H9 (cell line): ENCODE results near the gene DDX28. TPM values are rescaled to one million over a fixed set of nuclear protein-coding genes. Genes with fewer than 3 reads are reported as not detected.

ENCODE experiments used
- DNase-seq: peaks from one replicate; pipeline ENCODE4 v3.0.0-alpha.2; 2017
- H2AFZ ChIP-seq: one replicate; pipeline ENCODE4 v1.6.1; 2013; ENCODE audit warnings: mild to moderate bottlenecking, low read length, control low read depth, moderate library complexity
- H2AK5ac ChIP-seq: 2 replicates; pipeline ENCODE4 v1.6.1; 2013; ENCODE audit warnings: low read length, control low read depth, mixed read lengths; ENCODE audit not compliant: insufficient read length
- H2BK120ac ChIP-seq: one replicate; pipeline ENCODE4 v1.6.1; 2013; ENCODE audit warnings: low read depth, mild to moderate bottlenecking, low read length, control low read depth, inconsistent platforms; ENCODE audit not compliant: poor library complexity, severe bottlenecking
- H2BK12ac ChIP-seq: 2 replicates; pipeline ENCODE4 v1.6.1; 2013; ENCODE audit warnings: low read length, control low read depth, mixed read lengths, low read depth; ENCODE audit not compliant: insufficient read length
- H2BK15ac ChIP-seq: 2 replicates; pipeline ENCODE4 v1.6.1; 2013; ENCODE audit warnings: low read depth, low read length, control low read depth
- H2BK20ac ChIP-seq: one replicate; pipeline ENCODE4 v1.6.1; 2013; ENCODE audit warnings: low read depth, mild to moderate bottlenecking, low read length, control low read depth, inconsistent platforms; ENCODE audit not compliant: poor library complexity, severe bottlenecking
- H2BK5ac ChIP-seq: 2 replicates; pipeline ENCODE4 v1.6.1; 2013; ENCODE audit warnings: low read length, control low read depth, mixed read lengths; ENCODE audit not compliant: insufficient read length
- H3K14ac ChIP-seq: 2 replicates; pipeline ENCODE4 v1.6.1; 2013; ENCODE audit warnings: low read length, control low read depth; ENCODE audit not compliant: insufficient read depth
- H3K18ac ChIP-seq: 2 replicates; pipeline ENCODE4 v1.6.1; 2013; ENCODE audit warnings: low read depth, mild to moderate bottlenecking, mixed read lengths, low read length, control low read depth; ENCODE audit not compliant: insufficient read length
- H3K23ac ChIP-seq: 2 replicates; pipeline ENCODE4 v1.6.1; 2013; ENCODE audit warnings: low read length, control low read depth, mixed read lengths, low read depth; ENCODE audit not compliant: insufficient read length
- H3K23me2 ChIP-seq: 2 replicates; pipeline ENCODE4 v1.6.1; 2013; ENCODE audit warnings: low read depth, mild to moderate bottlenecking, mixed read lengths, low read length, control low read depth; ENCODE audit not compliant: insufficient read length, poor library complexity, severe bottlenecking
- H3K27ac ChIP-seq: 2 replicates; pipeline ENCODE4 v1.5.1; 2013; ENCODE audit warnings: low read length, control low read depth, mixed read lengths, low read depth; ENCODE audit not compliant: insufficient read length
- H3K27me3 ChIP-seq: 2 replicates; pipeline ENCODE4 v1.6.1; 2013; ENCODE audit warnings: low read length, control low read depth, inconsistent platforms; ENCODE audit not compliant: insufficient read depth
- H3K4ac ChIP-seq: 2 replicates; pipeline ENCODE4 v1.6.1; 2013; ENCODE audit warnings: low read depth, mild to moderate bottlenecking, control low read depth, inconsistent platforms, low read length, moderate library complexity
- H3K4me1 ChIP-seq: 2 replicates; pipeline ENCODE4 v1.6.1; 2013; ENCODE audit warnings: low read length, control low read depth, inconsistent platforms; ENCODE audit not compliant: insufficient read depth
- H3K4me2 ChIP-seq: 2 replicates; pipeline ENCODE4 v1.6.1; 2013; ENCODE audit warnings: low read length, control low read depth, mixed read lengths; ENCODE audit not compliant: insufficient read length, insufficient read depth
- H3K56ac ChIP-seq: 2 replicates; pipeline ENCODE4 v1.6.1; 2013; ENCODE audit warnings: low read depth, mild to moderate bottlenecking, mixed read lengths, low read length, control low read depth; ENCODE audit not compliant: insufficient read length
- H3K79me1 ChIP-seq: 2 replicates; pipeline ENCODE4 v1.6.1; 2013; ENCODE audit warnings: low read depth, mild to moderate bottlenecking, moderate library complexity, low read length, control low read depth, inconsistent platforms; ENCODE audit not compliant: insufficient read depth, poor library complexity, severe bottlenecking
- H3K79me2 ChIP-seq: 2 replicates; pipeline ENCODE4 v1.6.1; 2013; ENCODE audit warnings: low read length, control low read depth, inconsistent platforms; ENCODE audit not compliant: insufficient read depth
- H3K9ac ChIP-seq: 2 replicates; pipeline ENCODE4 v1.6.1; 2013; ENCODE audit warnings: low read length, control low read depth, mixed read lengths; ENCODE audit not compliant: insufficient read length; ENCODE audit errors: extremely low read depth
- H3K9me3 ChIP-seq: one replicate; pipeline ENCODE4 v1.6.1; 2013; ENCODE audit warnings: low read depth, low read length, inconsistent platforms; ENCODE audit not compliant: control insufficient read depth
- H3T11ph ChIP-seq: one replicate; pipeline ENCODE4 v1.6.1; 2013; ENCODE audit warnings: mild to moderate bottlenecking, low read length, control low read depth, inconsistent platforms
- H4K20me1 ChIP-seq: one replicate; pipeline ENCODE4 v1.6.1; 2013; ENCODE audit not compliant: control insufficient read depth, insufficient read length, insufficient read depth
- H4K5ac ChIP-seq: 2 replicates; pipeline ENCODE4 v1.6.1; 2013; ENCODE audit warnings: low read depth, mild to moderate bottlenecking, mixed read lengths, low read length, control low read depth; ENCODE audit not compliant: insufficient read length
- H4K8ac ChIP-seq: replicated peaks from 2 replicates; pipeline ENCODE4 v1.6.1; 2013; ENCODE audit warnings: low read length, control low read depth, mixed read lengths, low read depth; ENCODE audit not compliant: insufficient read length
- H4K91ac ChIP-seq: 2 replicates; pipeline ENCODE4 v1.6.1; 2013; ENCODE audit warnings: low read depth, mild to moderate bottlenecking, moderate library complexity, mixed read lengths, low read length, control low read depth; ENCODE audit not compliant: insufficient read length
- H3K27ac Mint-ChIP-seq, 3 experiments: 2 replicates in 2 of 3; 3 replicates in 1 of 3; pipeline ENCODE4 v1.8.0; 2020 to 2021; ENCODE audit warnings: mixed read lengths in 3 of 3, mild to moderate bottlenecking in 1 of 3, moderate library complexity in 1 of 3
- H3K27me3 Mint-ChIP-seq: 2 replicates; pipeline ENCODE4 v1.8.0; 2021; ENCODE audit warnings: low read depth, mild to moderate bottlenecking, moderate library complexity, mixed read lengths
- H3K36me3 Mint-ChIP-seq, 3 experiments: 2 replicates in 2 of 3; 3 replicates in 1 of 3; pipeline ENCODE4 v1.8.0; 2020 to 2021; ENCODE audit warnings: low read depth in 3 of 3, mixed read lengths in 3 of 3; ENCODE audit not compliant: insufficient read depth in 1 of 3
- H3K4me1 Mint-ChIP-seq, 2 experiments: 2 replicates each; pipeline ENCODE4 v1.8.0; 2020; ENCODE audit warnings: mixed read lengths in 2 of 2
- H3K4me3 Mint-ChIP-seq, 2 experiments: 2 replicates in 1 of 2; 3 replicates in 1 of 2; pipeline ENCODE4 v1.8.0; 2020 to 2021; ENCODE audit warnings: mild to moderate bottlenecking in 2 of 2, mixed read lengths in 2 of 2, moderate library complexity in 1 of 2
- H3K9me3 Mint-ChIP-seq, 2 experiments: 2 replicates in 1 of 2; 3 replicates in 1 of 2; pipeline ENCODE4 v1.8.0; 2020; ENCODE audit warnings: mild to moderate bottlenecking in 2 of 2, mixed read lengths in 2 of 2, moderate library complexity in 1 of 2
- CTCF ChIP-seq: fragments of 200-600 bp; sonication (generic); conservative IDR thresholded peaks from 3 replicates; pipeline ENCODE4 v1.8.0; 2021; ENCODE audit warnings: antibody characterized with exemption, mild to moderate bottlenecking
- WGBS: extraction: QIAGEN DNeasy Blood & Tissue Kit; methylation state at CpG from one replicate; pipeline ENCODE4 v1.1.7; 2013; ENCODE audit warnings: missing lambda C conversion rate, low lambda C conversion rate, mixed read lengths; ENCODE audit not compliant: insufficient read length; ENCODE audit errors: extremely low coverage; 5-methylcytosine and 5-hydroxymethylcytosine counted together
- total RNA-seq: library from RNA; stranded (reverse); gene quantifications from 2 replicates; pipeline ENCODE4 v1.2.1, GENCODE V29; 2021

DDX28 gene
- total RNA-seq, 1 experiment from 2014 or later, result 22.9 TPM

GRCh38 chr16:67977005-67977404 lies 46.0 kb downstream of the DDX28 start:
- Histone ChIP-seq H3K18ac (no peak overlapping the region), H2BK5ac (no peak overlapping the region), H2BK15ac (no peak overlapping the region), H3K27me3 (no peaks in the 10 kb centered on the region; the same call in 1 of the 2 replicates), H3K4me2 (no peak overlapping the region), H2BK20ac (no peak overlapping the region), H2AK5ac (no peak overlapping the region), H3K56ac (no peak overlapping the region), H2AFZ (no peak overlapping the region), H3K79me1 (no peaks in the 10 kb centered on the region), H2BK12ac (no peak overlapping the region), H4K5ac (no peak overlapping the region), H3K9me3 (no peaks in the 10 kb centered on the region), H3K27ac (no peak overlapping the region), H3K79me2 (no peaks in the 10 kb centered on the region), H4K20me1 (no peaks in the 10 kb centered on the region), H3K14ac (no peak overlapping the region), H3K23me2 (no peaks in the 10 kb centered on the region), H4K91ac (no peak overlapping the region), H3K4ac (no peak overlapping the region), H3K4me1 (no peaks in the 10 kb centered on the region), H3K23ac (no peak overlapping the region), H3T11ph (no peak overlapping the region), H4K8ac (no peak overlapping the region), H3K9ac (no peak overlapping the region), H2BK120ac (no peak overlapping the region)
- Mint-ChIP-seq H3K27me3 (peaks cover 17% of the 10 kb centered on the region), H3K27ac (no peak overlapping the region), H3K4me3 (no peak overlapping the region), H3K9me3 (no peaks in the 10 kb centered on the region), H3K36me3 (no peaks in the 10 kb centered on the region), H3K4me1 (no peaks in the 10 kb centered on the region)
- TF ChIP-seq CTCF, result no peak
- no peak for DNase-seq
- WGBS, result no CpG with 5 or more reads among the region's 5 CpGs
